SKM-1 (cell line): ENCODE data around the gene ZNF548.
"Not testable (repeated sequence)": the region's sequence is repeated elsewhere in the genome, so short reads cannot be mapped to it uniquely, and the experiment has no call there.

Experiments
- DNase-seq: peaks from one replicate; lab custom pipeline; 2025; ENCODE audit not compliant: unreplicated experiment; lab: John Stamatoyannopoulos, UW

The ZNF548 gene

DNA sequence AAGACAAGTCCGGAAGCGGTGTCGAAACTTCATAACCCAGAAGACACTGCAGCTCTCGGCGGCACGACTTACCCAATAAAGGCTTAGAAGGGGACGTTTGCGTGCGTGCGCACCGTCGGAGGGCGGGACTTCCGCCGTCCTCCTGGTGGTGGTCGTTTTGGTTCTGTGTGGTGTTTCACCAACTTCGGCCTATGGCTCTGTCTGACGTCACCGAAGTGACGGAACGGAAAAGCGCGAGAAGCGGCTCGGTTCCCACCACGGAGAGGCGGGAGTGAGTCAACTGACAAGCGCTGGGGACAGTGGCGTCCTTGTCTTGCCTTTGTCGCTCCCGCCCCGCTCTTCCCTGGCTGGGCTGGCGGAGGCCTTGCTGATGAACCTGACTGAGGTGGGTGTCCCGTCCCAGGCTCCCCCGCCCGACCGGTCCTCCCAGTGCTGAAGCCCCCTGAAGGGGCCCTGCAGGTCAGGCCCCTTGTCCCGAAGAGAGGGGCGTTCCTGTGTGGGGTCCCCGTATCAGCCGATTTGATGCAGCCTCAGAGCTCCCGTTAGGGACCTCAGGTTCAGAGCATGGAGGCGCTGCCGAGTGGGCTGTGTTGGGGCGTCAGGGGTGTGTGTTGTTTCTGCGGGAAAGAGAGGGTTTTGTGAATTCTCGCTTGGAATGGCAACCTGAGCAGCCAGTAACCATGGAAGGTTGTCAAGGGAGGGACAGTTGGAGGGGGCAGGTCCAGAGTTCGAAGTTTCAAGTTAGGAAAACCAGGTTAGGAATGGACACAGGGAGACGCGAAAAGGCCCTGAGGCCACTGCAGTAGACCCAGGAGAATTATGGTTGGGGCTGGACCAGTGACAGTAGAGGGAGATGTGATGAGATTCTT is at the start of gene ZNF548:
Gene ZNF548 (plus strand): TSS at position 125 of the 869 bp plus-strand sequence. CDS start 246 bp downstream, at position 371.
- DNase-seq = peak; percentile 56

DNA sequence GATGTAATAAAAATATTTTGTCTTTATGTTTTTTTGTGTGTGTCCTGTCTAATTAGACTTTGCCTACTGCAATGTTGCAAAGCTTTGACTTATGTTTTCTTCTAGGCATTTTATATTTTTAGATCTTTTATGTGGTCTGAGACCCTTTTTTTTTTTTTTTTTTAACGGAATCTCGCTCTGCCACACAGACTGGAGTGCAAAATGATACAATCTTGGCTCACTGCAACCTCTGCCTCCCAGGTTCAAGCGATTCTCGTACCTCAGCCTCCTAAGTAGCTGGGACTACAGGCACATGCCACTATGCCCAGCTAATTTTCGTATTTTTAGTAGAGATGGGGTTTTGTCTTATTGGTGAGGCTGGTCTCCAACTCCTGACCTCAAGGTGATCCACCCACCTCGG is 47.1 kb upstream of the ZNF548 start:
- DNase-seq = no peak

DNA sequence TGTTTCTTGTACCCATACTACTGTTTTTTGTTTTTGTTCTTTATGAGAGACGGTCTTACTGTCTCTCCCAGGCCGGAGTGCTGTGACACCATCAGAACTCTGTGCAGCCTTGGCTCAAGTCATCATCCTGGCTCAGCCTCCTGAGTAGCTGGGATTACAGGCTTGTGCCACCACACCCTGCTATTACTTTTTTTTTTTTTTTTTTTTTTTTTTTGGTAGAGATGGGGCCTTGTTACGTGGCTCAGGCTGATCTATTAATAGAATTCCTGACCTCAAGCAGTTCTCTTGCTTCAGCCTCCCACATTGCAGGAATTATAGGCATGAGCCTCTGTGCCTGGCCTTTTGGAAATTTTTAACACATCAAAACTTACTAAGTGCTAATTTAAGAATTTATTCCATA is 41.5 kb upstream of the ZNF548 start:
- DNase-seq = no peak

DNA sequence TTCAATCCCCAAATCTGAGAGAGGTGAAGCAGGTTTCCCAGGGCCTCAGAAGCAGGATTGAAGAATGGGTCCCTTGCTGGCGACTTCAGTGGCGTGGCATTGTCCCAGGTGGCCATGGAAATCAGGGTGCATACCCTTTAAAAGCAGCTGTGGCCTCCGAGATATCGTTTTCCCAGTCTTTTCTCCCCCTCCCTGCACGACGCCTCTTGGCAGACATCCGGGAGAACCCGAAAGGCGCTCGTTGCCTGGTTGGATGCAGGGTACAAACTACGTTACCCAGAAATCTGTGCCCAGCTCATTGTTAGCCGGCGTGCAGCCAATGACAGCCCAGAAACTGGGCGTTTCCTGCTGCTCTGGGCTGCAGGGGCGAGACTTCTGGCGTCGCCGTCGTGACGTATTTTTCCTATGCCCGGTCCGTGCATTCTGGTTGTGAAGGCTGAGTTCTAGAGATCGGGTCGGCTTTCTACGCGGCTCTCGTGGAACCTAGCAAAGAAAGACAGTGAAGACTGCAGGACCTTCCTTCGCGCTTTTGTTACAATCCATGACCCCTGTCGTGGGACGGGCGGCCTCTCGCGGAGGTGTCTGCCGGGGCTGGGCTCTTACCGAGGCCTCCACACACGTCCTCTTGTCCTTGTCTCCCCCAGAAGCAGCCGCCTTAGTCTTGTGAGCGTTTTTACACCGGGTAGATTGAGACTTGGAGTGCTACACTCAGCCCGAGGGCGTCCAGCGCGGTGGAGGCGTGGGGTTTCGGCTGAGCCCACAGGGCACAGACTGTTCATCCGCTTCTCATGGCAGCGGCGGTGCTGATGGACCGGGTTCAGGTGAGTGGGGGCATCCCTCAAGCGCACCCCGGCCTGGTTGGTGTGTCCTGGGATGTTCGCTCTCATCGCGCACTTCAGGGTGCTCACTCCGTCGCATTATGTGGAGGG is 38.5 kb upstream of the ZNF548 start, which contains the start of gene ZNF304:
Gene ZNF304 (plus strand): TSS at position 395 of the 929 bp plus-strand sequence. CDS start 394 bp downstream, at position 789.
- peak; percentile 4 for DNase-seq

DNA sequence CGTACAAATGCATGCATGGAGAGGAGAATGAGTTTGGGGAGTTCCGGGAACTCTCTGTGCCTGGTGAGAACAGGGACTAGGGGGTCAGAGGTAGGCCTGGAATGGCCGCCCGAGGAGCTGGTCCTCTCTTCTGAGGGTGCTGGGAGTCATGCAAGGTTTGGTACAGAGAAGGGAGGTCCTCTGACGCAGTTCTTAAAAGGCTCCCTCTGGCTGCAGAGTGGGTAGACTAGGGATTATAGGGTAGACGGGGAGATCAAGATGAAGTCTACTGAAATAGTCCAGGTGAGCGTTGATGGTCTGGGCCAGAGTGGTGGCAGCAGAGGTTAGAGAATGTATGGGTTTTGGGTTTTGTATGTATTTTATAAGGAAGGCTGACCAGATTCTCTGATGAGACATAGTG is 37.8 kb upstream of the ZNF548 start:
- DNase-seq = no peak

DNA sequence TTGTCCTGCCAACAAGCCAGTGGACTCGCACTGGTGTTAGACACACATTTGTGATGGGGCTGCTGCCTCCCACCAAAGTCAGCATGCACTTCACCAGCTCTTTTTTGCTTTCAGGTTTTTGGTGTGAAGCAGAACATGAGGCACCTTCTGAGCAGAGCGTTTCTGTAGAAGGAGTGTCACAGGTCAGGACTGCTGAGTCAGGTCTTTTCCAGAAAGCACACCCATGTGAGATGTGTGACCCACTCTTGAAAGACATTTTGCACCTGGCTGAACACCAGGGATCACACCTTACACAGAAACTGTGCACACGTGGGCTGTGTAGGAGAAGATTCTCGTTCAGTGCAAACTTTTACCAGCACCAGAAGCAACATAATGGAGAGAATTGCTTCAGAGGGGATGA is 33.7 kb upstream of the ZNF548 start:
- DNase-seq = no peak

DNA sequence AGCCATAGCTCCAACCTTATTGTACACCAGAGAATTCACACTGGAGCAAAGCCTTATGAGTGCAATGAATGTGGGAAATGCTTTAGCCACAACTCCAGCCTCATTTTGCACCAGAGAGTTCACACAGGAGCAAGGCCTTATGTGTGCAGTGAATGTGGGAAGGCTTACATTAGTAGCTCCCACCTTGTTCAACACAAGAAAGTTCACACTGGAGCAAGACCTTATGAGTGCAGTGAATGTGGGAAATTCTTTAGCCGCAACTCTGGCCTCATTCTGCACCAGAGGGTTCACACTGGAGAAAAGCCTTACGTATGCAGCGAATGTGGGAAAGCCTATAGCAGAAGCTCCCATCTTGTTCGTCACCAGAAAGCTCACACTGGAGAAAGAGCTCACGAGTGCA is 32.2 kb upstream of the ZNF548 start:
- DNase-seq = no peak

DNA sequence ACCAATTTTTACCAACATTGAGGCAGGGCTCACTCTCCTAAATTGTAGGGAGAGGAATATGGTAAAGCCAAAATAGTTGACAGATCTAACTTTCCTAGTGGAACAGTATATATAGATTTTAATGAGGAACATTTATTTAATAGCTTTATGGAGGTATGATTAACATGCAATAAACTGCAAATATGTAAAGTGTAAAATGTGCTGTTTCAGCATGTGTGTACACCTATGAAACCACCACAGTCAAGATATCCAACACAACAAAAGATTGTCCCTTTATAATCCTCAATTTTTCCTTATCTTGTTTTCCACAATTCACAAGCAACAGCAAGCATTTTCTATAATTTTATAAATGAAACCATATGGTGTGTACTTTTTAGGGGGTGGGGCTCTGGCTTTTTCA is 30.4 kb upstream of the ZNF548 start:
- DNase-seq = no peak

DNA sequence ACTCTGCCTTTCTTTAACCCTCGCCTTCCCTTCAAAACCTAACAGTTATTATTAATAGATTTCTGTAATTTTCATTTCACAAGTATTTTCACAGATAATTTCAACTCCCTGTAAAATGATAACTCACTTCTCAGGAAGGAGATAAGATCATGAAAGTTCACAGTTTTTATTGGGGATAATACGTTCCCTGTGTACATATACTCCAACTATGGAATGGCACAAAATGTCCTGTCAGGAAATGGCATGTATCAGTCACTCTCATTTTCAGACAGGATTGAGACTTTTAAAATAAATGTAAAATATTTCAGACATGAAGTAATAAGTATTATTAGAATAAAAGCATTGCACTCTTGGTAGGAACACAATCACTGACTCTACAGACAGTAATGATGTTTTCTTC is 27.2 kb upstream of the ZNF548 start:
- no peak for DNase-seq

DNA sequence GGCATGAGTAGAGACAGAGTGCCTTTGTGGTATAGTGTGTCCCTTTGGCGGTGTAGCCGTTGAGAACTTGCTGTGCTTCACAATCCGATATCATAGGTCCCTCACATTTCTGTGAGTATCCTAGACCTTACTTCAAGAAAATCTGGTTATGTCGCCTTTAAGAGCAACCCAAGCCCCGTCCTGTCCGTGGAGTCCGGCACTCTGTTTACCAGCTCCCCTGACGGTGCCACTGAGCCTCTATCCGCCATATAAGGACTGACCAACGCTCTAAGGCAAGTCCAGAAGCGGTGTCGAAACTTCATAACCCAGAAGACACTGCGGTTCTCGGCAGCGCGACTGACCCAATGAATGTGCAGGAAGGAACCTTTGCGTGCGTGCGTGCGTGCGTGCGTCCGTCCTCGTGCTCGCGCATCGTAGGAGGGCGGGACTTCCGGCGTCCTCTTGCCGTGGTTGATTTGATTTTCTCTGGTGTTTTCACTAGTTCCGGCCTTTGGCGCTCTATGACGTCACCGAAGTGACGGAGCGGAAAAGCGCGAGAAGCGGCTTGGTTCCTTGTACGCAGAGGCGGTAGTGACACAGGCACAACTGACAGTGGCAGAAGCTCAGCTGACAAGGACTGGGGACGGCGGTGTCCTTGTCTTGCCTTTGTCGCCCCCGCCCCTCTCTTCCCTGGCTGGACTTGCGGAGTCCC is 26.5 kb upstream of the ZNF548 start, which contains the start of the genes TRAPPC2B and ZNF547:
Gene TRAPPC2B (plus strand): TSS at position 555 of the 691 bp plus-strand sequence. CDS start 1,283 bp downstream, outside the sequence.
Gene ZNF547 (plus strand): TSS at position 555 of the 691 bp plus-strand sequence. CDS start 5,005 bp downstream, outside the sequence.
- DNase-seq = peak; percentile 81

DNA sequence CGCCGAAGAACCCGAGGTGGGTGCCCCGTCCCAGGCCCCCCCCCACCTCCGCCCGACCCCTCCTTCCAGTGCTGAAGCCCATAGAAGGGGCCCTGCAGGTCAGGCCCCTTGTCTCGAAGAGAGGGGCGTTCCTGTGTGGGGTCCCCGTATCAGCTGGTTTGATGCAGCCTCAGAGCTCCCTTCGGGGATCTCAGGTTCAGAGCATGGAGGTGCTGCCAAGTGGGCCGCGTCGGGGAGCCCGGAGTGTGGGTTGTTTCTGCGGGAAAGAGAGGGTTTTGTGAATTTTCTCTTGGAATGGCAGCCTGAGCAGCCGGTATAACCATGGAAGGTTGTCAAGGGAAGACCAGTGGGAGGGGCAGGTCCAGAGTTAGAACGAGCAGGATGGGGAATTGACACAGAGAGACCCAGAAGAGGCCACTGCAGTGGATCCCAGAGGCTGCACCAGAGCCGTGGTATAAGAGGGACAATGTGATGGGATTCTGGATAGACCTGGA is 25.9 kb upstream of the ZNF548 start:
- no peak for DNase-seq

DNA sequence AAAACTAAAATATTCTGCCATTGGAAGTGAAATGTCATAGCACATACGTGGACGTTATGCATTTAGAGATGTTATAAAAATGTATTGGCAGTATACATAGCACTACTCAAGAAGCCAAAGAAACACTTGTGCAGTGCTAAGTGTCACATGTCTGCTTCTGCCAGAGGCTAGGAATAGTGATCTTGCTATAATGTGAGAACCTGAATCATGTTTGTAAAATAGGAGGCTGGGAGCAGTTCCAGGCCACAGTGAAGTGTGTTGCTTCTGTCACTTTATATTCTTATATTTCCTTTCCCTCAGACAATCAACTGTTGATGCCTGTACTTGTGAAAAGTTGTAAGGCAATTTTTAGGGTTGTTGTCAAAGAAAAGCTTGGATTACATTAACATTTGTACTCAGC is 22.9 kb upstream of the ZNF548 start:
- DNase-seq = no peak

DNA sequence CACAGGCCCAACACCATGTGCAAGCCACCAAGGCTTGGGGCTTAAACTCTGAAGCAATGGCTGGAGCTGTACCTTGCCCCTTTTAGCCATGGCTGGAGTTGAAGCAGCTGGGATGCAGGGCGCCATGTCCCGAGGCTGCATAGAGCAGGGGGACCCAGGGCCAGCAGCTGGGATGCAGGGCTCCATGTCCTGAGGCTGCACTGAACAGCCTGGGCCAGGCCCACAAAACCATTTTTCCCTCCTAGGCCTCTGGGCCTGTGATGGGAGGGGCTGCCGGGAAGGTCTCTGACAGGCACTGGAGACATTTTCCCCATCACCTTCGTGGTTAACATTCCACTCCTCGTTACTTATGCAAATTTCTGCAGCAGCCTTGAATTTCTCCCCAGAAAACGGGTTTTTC is 15.5 kb upstream of the ZNF548 start:
- no peak for DNase-seq

DNA sequence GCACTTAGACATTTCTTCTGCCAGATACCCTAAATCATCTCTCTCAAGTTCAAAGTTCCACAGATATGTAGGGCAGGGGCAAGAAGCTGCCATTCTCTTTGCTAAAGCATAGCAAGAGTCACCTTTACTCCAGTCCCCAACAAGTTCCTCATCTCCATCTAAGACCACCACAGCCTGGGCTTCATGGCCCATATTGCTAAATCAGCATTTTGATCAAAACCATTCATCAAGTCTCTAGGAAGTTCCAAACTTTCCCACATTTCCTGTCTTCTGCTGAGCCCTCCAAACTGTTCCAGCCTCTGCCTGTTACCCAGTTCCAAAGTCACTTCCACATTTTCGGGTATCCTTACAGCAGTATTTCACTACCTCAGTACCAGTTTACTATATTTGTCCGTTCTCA is 15.0 kb upstream of the ZNF548 start:
- DNase-seq = not testable (repeated sequence)

DNA sequence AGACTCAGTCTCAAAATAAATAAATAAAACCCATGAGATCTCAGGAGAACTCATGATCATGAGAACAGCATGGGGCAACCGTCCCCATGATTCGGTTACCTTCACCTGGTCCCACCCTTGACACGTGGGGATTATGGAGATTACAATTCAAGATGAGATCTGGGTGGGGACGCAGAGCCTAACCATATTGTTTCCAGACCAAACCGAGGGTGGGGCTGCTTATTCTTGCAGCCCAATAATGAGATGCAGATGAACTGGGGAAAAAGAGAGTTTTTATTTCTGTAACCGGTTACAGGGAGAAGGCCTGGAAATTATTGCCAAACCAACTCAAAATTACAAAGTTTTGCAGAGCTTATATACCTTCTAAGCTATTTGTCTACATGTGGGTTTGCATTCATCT is 13.5 kb upstream of the ZNF548 start:
- DNase-seq = no peak

DNA sequence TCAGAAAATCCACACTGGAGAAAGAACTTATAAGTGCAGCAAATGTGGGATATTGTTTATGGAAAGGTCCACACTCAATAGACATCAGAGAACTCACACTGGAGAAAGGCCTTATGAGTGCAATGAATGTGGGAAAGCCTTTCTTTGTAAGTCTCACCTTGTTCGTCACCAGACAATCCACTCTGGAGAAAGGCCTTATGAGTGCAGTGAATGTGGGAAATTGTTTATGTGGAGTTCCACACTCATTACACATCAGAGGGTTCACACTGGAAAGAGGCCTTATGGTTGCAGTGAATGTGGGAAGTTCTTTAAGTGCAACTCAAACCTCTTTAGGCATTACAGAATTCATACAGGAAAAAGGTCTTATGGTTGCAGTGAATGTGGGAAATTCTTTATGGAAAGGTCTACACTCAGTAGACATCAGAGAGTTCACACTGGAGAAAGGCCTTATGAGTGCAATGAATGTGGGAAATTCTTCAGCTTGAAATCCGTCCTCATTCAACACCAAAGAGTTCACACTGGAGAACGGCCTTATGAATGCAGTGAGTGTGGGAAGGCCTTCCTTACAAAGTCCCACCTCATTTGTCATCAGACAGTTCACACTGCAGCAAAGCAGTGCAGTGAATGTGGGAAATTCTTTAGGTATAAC is 12.0 kb upstream of the ZNF548 start:
- DNase-seq = no peak

DNA sequence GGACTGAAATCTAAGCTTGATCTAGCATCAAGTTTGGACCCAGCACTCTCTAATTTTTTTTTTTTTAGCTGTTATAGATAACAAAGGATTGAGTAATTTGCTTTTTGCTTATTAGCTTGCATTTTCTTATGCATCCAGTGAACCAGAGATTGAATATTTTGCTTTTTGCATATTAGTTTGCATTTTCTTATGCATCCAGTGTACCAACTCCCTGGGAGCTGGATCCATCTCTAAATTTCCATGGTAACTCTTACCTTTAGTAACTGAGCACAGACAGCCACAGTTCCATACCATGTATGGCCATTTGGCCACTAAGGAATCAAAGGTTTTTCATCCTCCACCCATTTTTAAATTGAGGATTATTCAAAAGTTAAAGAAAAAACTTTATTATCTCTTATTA is 8.7 kb upstream of the ZNF548 start:
- no peak for DNase-seq

DNA sequence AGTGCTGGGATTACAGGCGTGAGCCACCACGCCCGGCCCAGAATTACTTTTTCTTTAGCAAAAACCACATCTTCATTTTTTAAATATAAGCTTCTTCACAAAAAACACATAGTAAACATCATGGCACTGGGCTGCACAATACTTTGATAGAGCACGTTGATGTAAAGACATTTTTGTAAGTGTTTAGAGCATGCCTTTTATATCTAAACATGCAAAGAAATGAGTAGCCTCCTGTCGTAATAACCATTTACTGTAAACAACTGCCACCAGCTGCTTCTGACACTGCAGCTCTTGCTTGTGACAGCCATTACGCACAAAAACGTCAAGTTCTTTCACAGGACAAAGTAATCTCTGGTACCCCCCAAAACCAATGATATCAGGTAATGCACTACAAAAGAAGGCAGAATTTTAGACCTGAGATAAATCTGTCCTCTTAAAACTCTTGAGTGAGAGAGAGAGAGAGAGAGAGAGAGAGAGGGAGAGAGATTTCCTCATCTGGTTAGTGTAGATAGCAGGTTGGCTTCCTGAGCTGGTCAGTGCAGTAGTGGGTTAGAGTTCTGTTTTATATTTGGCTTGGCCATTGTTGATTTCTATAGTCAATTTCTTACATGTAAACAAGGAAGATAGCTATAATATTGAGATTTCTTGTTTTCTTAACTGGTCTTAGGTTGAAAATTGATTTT is 6.7 kb upstream of the ZNF548 start:
- DNase-seq = no peak

DNA sequence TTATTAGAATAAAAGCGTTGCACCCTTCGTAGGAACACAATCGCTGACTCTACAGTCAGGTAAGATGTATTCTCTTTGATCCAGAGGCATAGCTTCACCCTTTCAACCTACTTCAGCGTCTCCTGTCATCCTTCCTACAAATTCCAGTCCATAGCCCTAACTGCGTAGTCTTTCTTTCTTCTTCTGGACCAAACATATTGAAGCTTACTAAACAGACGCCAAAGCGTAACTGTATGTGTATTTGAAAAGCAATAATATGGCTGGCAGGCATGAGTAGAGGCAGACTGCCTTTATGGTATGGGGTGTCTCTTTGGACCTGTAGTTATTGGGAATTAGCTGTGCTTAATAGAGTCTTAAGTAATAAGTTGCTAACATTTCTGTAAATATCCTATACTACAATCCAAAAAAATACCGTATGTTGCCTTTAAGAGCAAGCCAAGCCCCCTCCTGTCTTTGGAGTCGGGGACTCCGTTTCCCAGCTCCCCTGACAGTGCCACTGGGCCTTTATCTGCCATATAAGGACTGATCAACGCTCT is 392 bp upstream of the ZNF548 start:
- no peak for DNase-seq
